ELF-1 (cell line): ENCODE data around the gene NAA60.

ENCODE experiments used
- DNase-seq: peaks from one replicate; pipeline ENCODE4 v3.0.0-alpha.2; 2016; ENCODE audit warnings: low read depth, low spot score

The NAA60 gene

DNA sequence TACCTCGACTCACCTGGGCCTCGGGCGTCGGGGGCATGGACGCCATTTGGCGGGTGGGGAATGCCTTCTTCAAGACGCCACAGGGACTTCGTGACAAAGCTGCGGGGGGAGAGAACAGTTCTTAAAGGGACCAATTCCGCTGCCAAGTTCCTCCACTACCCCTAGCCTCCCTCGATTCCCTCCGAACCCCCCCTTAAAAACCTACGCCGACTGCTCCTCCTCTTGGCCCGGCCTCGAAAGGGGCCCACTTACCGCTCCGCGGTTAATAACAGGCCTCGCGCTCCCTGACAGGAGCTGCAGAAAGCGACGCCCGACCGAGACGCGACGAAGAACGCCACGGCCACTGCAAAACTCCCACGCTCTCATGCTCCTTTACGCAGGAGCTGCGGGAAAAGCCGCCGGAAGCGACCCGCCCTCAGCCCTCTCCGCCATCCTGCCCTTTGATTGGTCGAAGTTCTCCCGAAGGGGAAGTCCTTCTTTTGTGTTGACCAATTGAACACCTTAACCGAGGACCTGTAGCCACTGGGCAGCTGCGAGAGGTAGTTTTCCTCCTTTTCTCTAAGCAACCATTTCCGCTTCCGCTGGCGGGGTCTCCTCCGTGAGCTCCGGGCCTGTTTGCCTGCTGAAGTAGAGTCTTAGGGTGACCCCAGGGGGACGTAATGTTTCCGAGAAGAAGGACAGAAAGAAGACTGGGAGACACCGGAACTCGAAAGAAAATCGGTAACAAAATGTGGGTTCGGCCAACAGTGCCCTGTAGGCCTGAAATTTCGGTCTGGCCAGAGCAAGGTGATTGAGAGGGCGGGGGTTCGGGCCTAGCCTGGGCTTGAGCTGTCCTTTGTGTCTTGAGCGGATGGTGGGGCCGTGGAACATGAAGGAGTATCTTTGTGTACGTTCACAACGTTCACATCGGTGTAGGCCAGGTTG lies at the start of gene NAA60, which contains the start of gene ZNF597:
TSS of gene NAA60 (plus strand) at position 573 of the 924 bp plus-strand sequence. CDS start 32,548 bp downstream, outside the sequence.
TSS of gene ZNF597 (minus strand) at position 397 of the 924 bp plus-strand sequence. CDS start at position 46, 351 bp downstream.
- peak; percentile 92 for DNase-seq

- no peak for DNase-seq
Observed at GRCh38 chr16:3400446-3400778, 43.1 kb upstream of the NAA60 start.

DNA sequence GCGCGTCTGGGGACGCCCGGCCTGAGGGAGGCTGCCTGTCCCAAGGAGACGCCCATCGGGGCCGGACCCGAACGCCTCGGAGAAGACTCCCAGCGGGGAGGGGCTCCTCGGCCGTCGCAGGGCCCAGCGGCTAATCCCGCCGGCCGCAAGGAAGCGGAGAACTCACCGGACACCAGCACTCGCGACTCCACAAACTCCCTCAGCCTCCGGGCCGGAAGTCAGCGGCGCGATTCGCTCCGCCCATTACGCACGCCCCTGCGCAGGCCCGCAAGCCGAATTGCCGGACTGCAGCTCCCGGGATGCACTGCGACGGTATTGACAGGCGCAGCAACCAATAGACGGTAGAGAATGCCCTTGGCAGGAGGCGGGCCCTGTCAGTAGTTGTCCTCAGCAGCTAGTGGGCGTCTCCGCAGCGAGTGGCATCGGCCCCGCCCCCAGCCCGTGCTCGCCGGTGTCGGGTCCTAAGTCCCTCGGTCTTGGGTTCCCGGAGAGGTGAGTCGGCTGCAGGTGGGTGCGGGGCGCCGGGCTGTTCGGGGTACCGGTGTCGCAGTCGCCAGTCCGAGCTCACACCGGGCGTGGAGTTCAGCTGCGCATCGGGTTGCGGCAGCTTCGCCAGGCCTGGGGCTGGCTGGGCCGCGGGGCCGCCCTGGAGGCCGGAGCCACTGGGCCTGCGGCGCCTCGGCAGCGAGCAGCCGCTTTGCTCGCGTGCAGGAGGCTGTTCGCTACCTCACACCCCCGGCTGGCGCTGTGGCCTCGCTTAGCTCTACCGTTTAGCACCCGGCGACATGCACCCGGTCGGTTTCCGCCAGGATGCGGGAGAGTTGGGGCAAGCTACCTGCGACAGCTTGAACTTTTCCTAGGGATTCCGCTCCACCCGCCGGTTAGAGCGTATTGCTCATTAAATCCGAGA lies 42.4 kb upstream of the NAA60 start, which contains the start of the genes ZNF174 and ZSCAN32:
TSS of gene ZNF174 (plus strand) at position 437 of the 910 bp plus-strand sequence. CDS start 790 bp downstream, outside the sequence.
TSS of gene ZSCAN32 (minus strand) at position 226 of the 910 bp plus-strand sequence. CDS start 3,447 bp downstream, outside the sequence.
- peak; percentile 100 for DNase-seq

DNA sequence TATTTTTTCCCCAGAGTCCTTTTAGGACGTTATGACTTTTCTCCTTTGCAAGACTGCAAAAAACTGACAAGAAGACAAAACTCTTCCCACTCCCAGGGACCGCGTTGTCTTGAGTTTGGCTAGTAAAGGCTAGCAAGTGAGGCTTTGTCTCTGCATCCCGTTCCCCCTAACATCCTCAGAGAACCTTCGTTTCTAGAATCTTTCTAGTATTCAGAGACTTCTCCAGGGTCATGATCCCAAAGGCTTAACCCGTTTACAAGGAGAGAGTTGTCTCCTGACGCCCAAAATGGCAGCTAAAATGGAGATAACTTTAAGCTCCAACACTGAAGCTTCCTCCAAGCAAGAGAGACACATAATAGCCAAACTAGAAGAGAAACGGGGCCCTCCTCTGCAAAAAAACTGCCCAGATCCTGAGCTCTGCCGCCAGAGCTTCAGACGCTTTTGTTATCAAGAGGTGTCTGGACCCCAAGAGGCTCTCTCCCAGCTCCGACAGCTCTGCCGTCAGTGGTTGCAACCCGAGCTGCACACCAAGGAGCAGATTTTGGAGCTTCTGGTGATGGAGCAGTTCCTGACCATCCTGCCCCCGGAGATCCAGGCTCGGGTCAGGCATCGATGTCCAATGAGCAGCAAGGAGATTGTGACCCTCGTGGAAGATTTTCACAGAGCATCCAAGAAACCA lies 41.6 kb upstream of the NAA60 start:
- peak; percentile 50 for DNase-seq

DNA sequence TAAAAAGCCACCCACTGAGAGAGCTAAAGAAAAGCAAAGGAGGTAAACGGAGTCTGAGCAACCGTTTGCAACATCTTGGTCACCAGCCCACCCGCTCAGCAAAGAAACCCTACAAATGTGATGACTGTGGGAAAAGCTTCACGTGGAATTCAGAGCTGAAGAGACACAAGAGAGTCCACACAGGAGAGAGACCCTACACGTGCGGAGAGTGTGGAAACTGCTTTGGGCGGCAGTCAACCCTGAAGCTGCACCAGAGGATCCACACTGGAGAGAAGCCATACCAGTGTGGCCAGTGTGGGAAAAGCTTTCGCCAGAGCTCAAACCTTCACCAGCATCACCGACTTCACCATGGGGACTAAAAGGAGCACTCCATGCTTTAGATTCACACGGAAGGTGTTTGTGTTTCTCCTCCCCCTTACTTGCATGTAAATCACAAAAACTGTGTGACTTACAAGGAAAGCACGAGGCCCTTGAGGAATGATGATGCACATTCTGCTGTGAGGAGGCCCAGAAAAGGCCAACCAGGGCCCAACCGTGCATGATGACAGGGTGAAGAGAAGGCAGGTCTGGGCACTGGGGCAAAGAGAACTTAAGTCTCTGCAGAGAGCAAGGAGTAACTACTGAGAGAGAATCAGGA lies 34.8 kb upstream of the NAA60 start:
- DNase-seq = no peak

DNA sequence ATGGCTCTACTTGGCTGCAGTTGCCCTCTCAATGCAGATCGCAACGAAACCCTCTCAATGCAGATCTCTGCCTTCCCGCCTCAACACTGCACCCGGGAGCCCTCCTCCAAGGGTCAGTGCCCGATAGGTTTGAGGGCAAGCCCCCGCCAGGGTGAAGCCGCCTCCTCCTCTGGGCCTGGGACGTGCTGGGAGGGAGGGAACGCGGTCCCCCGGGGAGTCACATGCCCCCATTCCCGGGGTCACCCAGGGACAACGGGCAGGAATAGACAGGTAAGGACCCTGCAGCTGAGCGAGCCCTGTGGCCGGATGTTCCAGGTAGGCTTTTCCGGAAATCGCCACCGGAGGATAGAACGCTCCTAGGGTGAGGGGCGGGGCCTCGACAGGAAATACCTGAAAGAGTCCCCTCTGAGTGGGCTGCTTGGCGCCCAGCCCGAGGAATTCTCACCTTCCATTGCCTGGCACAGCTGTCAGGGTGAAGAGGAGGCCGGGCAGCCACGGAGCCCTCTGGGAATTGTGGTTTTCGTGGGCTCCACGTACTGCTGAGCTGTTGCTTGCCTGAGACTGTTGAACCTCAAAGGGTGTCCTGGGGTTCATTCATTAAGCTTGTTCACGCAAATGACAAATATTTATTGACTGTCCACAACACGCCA lies 29.6 kb upstream of the NAA60 start:
- peak; percentile 67 for DNase-seq

DNA sequence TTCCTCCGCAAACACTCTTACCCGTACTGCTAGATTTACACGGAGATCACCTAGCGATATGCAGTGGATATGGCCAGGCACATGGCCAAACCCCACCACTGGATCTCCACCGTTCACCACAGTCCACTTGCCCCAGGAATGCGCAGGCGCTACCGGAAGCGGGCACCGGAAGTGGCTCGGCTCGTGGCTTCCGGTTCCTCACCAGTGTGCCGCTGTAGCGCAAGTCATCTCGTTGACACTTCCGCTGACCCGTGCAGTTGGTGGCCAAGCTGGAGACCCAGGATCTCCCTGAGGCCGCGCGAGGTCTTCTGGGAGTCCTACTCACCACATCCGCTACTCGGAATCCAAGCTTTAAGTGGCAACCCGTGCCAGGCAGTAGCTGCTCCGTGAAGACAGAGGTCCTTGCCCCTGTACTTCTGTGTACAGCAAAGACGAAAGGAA lies 11.7 kb upstream of the NAA60 start:
- peak; percentile 81 for DNase-seq

DNA sequence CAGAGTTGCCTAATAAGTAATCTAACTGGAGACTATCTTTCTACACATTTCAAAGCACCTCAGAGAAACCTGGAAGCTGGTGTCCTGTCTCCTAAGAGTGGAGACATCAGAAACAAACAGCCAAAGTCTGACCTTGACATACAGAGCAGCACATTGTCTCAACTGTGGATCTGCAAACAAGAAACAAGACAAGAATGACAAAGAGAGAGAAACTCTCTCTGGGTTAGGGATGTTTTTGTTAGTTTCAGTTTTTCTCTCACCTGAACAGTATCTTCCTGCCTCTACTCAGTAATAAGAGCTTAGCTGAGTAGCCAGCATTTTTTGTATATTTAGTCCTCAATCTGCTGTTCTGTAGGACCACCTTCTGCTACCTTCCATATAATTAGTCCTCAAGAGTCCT lies 9.1 kb upstream of the NAA60 start:
- no peak for DNase-seq

- DNase-seq = no peak
Observed at GRCh38 chr16:3439637-3440036, 3.8 kb upstream of the NAA60 start.

GRCh38 chr16:3444032-3444388 lies 530 bp downstream of the NAA60 start:
- DNase-seq = peak; percentile 58

DNA sequence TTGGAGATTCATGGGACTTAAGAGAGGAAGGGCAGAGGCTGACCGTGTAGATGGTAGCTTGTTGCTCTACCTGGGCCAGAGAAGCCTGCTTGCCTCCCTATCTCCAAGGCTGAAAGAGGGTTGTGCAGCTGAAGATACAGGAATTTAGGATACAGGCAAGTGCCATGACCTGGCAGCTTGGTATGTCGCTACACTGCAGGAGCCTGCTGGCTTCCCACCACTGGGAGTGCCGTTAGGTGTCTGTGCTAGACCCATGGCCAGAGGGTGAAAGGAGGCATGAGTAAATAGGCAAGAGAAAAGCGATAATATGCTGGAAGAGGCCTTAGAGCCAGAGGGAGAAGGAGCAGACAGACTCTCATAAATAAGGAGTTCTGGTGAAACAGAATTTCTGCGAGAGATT lies 10.6 kb downstream of the NAA60 start:
- DNase-seq = peak; percentile 72

- DNase-seq = no peak
Observed at GRCh38 chr16:3454631-3455147, 11.2 kb downstream of the NAA60 start.

- DNase-seq = peak; percentile 95
Observed at GRCh38 chr16:3457434-3458252, 14.2 kb downstream of the NAA60 start.

- DNase-seq = peak; percentile 70
Observed at GRCh38 chr16:3458278-3458851, 14.9 kb downstream of the NAA60 start.

DNA sequence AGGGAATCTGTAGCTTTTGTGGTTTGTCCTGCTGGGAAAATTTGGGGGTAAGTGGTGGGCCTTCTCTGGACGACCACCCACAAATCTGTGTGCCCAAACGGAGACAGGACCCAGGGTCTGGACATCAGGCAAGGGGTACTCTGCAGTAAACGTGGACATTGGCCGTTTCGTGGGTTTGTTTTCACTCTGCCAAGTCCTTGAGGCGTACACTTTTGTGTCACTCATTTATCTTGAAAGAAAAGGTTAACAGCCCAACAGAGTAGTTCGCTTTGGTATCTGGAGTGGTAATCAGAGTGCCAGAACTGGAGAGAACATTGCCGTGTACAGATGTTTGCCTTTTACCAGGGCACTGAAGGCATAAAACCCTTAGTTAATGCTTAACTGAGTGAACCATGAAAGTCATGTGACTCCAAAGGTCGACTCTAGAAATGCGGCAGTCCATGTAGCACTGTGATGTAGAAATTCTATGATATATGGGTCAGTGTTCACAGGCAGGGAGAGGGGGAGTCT lies 15.4 kb downstream of the NAA60 start:
- no peak for DNase-seq

DNA sequence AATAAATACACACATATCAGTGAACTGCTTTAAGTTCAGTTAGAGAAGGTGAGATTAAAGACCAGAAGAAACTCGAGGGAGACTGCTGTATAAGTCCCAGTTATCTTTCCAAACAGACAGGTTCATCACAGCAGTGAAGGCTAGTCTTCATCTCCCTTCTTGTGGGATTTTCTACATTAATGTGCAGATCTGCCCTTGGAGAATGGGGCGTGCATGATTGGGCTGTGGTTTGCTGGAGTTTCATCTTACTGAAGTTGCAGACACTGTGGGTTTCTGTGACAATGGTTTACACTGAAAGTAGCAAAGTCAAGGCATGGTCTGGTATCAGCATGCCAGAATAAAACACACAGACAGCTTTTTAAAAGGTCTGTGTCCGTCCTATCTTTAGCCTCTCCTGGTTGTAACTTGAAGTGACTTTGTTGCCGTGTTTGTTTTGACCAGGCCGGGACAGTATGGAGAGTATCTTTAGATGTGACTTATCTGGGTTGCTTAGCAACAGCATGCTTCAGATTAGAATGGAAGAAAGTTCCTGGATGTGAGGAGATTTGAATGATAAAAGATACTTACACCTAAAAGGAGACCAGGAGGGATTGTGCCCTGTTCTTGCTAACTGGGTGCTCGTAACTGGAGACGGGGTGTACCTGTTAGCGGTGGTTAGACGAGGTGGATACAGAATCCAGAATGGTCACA lies 16.1 kb downstream of the NAA60 start:
- peak; percentile 17 for DNase-seq

DNA sequence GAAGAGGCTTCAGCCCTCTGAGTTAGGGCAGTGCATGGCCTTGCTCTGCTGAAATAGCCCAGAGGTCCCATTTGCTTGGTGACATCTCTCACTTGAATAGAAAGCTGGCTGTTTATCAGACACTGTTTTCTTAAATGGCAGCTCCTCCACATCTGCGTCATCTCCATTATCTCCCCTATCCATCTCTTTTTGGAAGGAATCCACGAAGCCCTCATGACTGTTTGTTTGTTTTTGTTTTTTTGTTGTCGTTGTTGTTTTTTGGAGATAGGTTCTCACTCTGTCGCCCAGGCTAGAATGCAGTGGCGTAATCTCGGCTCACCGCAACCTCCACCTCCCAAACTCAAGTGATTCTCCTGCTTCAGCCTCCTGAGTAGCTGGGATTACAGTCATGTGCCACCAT lies 16.6 kb downstream of the NAA60 start:
- DNase-seq = no peak

GRCh38 chr16:3460585-3460984 lies 17.1 kb downstream of the NAA60 start:
- no peak for DNase-seq
